ENCODE data around the gene PHYHD1.
A peak's percentile ranks its signal among the peaks of the same experiment; 100 is the strongest.

The PHYHD1 gene

GRCh38 chr9:128986671-128987070 is 65.9 kb downstream of the PHYHD1 start:
- Histone ChIP-seq H3K36me3 (ENCODE audit: low read depth) (peaks cover 95% of the 10 kb centered on the region), H3K27ac (ENCODE audit: poor library complexity, severe bottlenecking) (no peak overlapping the region), H3K27me3 (ENCODE audit: insufficient read depth, poor library complexity, severe bottlenecking) (no peaks in the 10 kb centered on the region), H3K9me3 (ENCODE audit: severe bottlenecking) (no peaks in the 10 kb centered on the region), H3K4me1 (ENCODE audit: insufficient read depth, poor library complexity, severe bottlenecking) (no peaks in the 10 kb centered on the region), H3K4me3 (ENCODE audit: severe bottlenecking) (no peak overlapping the region)
- DNase-seq (ENCODE audit: low spot score) (no peak), ATAC-seq (ENCODE audit: low read depth) (no peak)
- no peak for TF ChIP-seq CTCF (IDR thresholded peaks at IDR 0.05; ENCODE audit: poor library complexity, severe bottlenecking)

GRCh38 chr9:128987805-128988204 is 67.0 kb downstream of the PHYHD1 start:
- no peak for DNase-seq (ENCODE audit: low spot score)
- no peak for TF ChIP-seq CTCF (IDR thresholded peaks at IDR 0.05; ENCODE audit: poor library complexity, severe bottlenecking)
- Histone ChIP-seq H3K27me3 (ENCODE audit: insufficient read depth, poor library complexity, severe bottlenecking) (no peaks in the 10 kb centered on the region), H3K4me1 (ENCODE audit: insufficient read depth, poor library complexity, severe bottlenecking) (no peaks in the 10 kb centered on the region), H3K4me3 (ENCODE audit: severe bottlenecking) (no peak overlapping the region), H3K36me3 (ENCODE audit: low read depth) (peaks cover 89% of the 10 kb centered on the region), H3K9me3 (ENCODE audit: severe bottlenecking) (no peaks in the 10 kb centered on the region), H3K27ac (ENCODE audit: poor library complexity, severe bottlenecking) (no peak overlapping the region)
- peak; percentile 35; the same call in 1 of the 3 replicates for ATAC-seq (ENCODE audit: low read depth)

All from RWPE2 (cell line).